ENCODE data around the gene TBC1D10B.

GRCh38 chr16:30375864-30376263, 5.6 kb upstream of the TBC1D10B start:
- TF ChIP-seq CTCF (IDR thresholded peaks at IDR 0.05) (no peak), EP300 (IDR thresholded peaks at IDR 0.05) (no peak)

Data from suprapubic skin (tissue), 3 donors.